NK-92 (cell line): Measurements from ENCODE around the gene COA1.
"Not testable (repeated sequence)": the region's sequence is repeated elsewhere in the genome, so short reads cannot be mapped to it uniquely, and the experiment has no call there.

ENCODE experiments used
- DNase-seq: peaks from one replicate; lab custom pipeline; 2025; ENCODE audit not compliant: unreplicated experiment; lab: John Stamatoyannopoulos, UW

The COA1 gene

DNA sequence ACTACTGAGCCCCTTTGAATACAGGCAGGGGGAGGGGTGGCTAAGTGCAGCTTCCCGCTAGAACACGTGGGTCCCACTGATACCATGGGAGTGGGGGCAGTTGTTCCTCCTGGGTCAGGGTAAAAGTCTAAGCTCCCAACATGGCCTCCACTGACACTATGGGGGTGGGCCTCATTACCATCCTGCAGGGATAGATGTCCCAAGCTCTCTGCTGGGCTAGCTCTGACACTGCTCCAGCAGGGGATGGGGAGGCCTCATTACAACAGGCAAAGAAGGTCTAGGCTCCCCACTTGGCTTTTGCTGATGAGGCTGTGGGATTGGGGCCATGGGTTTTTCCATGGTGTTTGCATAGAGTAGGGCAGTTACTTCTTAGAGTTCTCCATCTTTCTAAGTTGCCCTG, 94.9 kb downstream of the COA1 start:
- DNase-seq, result no peak

DNA sequence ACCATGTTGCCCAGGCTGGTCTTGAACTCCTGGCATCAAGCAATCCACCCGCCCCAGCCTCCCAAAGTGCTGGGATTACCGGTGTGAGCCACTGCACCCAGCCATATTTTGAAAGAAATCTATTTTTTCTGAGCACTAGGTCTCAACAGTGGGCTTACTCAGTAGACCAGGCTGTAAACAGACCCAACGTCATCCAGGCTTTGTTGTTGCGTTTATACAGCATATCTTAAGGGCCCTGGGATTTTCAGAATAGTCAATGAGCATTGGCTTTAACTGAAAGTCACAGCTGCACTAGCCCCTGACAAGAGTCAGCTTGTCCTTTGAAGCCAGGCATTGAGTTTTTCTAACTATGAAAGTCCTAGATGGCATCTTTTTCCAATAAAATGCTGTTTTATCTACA, 96.6 kb downstream of the COA1 start:
- no peak for DNase-seq

DNA sequence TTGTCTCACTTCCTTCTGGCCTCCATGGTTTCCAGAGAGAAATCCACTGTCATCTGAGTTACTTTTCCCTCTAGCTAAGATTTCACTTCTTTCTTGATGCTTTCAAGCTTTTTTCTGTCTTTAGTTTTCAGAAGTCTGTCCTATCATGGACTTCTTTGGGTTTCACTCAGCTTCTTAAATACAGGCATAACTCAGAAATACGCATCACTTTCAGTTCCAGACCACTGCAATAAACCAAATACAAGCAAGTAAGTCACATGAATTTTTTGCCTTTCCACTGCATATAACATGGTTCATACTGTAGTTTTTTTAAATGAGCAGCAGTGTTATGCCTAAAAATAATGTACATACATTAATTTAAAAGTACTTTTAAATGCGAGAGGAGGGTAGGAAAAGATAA, 97.8 kb downstream of the COA1 start:
- no peak for DNase-seq

DNA sequence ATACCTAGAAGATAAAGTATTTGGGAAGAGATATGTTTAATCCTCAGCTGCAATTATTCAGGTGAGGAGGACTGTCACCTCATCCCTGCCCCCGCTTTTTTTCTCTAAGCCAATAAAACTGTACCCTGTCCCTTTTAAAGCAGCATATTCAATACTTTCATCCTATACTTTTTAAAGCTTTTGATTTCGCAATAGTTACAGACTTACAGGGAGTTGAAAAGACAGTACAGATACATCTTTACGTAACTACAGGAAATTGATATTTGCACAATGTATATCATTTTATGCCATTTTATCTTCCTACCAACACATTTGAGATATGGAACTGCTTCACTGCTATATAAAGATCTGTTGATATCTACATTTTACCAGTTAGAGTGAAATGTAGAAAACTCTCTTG, 98.8 kb downstream of the COA1 start:
- no peak for DNase-seq

DNA sequence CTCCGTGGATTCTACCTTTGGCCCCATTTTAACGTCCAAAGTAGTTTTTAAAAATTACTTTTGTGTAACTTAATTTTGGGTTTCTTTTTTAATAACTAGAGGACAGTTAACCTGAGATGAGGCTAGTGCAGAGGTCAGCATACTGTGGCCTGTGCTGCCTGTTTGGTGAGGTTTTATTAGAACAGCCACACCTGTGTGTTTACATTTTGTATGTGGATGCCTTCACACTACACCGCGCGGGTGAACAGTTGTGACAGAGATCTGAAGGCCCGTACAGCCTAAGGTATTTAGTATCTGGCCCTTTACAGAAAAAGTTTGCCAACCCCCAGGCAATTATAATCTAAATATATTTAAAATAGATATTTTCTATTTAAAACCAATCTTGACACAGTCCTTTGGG, 99.5 kb downstream of the COA1 start:
- DNase-seq, result no peak

DNA sequence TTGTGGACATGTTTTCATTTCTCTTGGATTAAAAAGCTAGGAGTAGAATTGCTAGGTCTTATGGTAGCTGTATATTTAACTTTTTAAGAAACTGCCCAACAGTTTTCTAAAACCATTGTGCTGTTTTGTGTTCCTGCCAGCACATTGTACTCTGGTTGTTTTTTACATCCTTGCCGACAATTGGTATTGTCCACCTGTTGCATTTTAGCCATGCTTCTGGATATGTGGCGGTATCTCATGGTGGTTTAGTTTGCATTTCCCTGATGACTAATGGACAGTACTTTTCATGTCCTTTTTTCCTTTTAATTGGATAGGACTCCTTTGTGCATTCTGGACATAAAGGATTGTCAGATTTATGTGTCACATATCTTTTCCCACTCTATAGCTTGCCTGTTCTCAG, 100.9 kb downstream of the COA1 start:
- DNase-seq, result no peak

DNA sequence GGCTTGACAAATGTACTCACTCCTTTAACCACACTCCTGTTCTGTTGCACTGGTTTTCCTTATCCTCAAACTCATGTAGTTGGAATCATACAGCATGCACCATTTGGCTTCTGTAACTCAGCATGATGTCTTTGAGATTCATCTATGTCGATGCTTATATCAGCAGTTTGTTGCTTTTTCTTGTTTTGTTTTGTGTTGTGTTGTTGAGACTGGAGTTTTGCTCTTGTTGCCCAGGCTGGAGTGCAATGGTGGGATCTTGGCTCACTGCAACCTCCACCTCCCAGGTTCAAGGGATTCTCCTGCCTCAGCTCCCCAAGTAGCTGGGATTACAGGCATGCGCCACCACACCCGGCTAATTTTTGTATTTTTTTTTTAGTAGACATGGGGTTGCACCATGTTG, 101.5 kb downstream of the COA1 start:
- not testable (repeated sequence) for DNase-seq

DNA sequence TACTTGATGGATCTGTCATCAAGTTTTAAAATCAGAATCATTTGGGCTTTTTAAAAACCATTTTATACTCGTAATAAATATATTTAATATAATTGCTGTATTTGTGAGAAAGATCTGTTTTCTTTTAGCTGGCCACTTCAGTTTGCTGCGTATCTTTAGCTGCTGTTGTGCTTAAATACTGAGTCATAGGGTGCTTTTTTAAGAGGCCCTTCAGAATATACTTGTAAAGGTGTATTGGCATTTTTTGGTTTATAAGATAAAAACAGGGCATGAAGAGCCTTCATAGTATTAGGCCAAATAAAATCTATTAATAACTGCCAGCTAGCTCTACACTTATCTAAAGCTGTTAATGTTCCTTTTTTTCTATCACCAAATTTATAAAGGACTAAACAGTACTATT, 102.6 kb downstream of the COA1 start:
- DNase-seq, result no peak

DNA sequence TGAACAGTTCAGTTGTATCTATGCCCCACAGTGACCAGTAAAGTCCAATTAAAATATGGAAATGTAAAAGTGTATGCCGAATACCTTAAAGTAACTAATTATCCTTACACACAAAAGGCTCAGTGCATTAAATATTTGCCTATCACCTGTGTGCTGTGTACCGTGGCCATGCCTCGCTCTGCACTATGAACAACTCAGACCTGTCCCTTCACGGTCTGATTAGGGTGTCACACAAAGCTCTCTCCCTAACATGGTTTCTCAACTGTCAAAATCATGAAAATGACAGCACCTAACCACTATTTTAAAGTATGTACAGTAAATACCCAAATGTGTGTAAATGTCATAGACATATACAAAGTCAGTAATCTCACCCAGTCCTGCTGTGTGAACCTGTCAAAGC, 103.3 kb downstream of the COA1 start:
- DNase-seq, result no peak

DNA sequence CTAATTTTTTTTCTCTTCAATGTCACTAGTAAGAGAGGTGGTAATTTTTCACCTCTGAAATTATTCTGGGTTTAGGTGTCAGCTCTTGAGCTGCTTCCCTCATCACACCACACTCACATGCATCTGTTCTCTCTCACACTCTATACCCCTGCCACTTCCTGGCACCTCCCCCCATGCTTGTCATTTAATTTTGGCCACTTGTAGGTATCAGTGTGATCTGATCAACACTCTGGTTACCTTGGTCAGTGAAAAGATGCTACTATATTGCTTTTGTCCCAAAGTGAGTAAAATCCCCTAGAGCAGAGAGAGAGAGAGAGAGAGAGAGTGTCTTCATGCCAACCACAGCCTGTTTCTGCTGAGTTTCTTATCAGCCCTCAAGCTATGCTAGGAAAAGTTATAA, 103.9 kb downstream of the COA1 start:
- no peak for DNase-seq

DNA sequence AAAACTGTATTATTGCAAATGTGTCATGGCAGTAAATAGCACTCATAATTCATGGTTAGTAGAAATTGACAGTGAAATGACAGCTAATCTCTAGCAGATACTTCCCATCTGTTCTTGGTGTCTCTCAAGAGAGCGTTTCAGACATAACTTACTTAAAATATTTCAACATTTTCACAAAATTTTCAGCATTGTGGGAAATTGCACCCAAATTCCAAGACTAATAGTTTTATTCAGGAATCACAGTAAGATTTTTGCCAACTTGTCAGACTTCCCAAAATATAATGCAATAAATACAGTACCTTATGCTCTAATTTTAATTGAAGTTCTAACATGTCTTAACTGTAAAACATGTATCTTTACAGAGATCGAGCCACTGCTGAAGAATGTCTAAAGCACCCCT, 105.2 kb downstream of the COA1 start:
- DNase-seq, result no peak

DNA sequence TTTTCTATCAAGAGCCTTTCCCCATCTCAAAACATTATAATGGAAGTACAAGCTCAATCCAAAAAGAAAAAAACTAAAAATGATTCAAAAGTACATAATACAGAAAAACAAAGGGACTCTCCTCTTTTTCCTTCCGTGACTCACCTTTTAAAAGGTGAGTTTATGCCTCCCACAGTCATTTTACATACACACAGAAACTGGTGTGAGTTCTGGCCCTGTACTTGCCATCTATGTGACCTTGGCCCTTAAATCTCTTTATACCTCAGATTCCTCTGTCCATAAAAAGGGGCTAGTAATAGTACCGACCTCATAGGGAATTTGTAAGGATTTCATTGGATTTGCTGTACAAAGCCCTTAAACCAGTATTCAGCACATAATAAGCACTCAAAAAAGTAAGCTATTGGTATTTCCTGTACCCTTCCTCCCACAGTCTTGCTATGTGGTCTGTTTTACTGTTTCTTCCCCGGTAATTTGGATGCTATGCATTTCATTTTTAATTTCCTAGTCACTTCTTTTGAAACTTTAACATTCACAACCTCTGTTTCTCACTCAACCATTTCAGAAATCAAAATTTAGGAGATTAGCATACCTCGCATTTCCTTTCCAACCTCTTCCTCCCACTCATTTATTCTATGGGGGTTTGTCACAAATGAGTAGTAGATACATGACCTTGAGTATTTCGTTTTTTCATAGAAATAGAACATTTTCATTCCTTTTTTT, 107.4 kb downstream of the COA1 start:
- no peak for DNase-seq

DNA sequence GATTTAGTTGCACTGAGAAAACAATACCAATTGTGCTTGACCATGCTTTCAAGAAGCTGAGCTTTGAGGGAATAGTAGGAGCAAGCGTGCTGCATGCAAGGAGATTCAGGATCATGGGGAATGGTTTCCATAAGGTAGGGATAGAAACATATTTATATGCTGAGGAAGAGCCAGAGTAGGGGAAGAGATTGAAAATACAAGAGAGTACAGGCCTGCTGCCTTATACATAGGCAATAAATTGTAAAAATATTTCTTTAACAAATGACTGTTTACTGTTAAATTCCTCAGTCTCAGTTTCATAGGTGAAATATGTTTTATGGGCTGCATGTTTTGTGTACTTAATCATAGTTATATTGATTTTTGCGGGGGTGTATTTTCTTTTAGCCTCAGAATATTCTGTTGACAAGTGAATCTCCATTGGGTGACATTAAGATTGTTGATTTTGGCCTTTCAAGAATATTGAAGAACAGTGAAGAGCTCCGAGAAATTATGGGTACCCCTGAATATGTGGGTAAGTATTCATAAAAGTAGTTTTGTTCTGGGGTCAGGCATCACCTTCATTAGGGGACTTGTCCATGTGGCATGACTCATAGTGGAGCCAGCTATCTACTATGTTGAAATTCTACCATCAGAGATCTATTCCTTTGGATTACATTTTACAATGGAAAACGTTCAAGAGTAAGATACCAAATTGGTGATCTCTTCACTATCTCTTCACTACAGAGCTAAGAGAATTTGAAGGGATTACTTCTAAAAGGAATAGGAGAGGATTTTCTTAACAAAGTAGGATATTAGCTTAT, 109.9 kb downstream of the COA1 start:
- no peak for DNase-seq

DNA sequence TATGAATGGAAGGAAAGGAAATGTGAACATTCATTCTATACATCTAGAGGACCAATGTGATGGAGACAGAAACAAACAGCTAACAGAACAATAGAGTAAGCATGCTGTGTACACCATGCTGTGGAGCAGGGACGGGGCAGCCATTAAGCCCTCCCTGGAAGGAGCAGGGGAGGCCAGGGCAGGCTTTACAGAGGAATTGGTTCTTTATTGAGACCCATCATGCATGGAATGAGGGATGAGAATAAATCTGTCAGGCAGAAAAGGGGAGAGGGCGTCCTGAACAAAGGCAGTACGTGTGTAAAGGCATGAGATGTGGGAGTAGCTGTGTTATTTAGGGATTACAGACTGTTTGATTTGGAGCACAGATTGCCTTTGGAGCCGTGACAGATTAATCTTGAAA, 111.2 kb downstream of the COA1 start:
- no peak for DNase-seq

DNA sequence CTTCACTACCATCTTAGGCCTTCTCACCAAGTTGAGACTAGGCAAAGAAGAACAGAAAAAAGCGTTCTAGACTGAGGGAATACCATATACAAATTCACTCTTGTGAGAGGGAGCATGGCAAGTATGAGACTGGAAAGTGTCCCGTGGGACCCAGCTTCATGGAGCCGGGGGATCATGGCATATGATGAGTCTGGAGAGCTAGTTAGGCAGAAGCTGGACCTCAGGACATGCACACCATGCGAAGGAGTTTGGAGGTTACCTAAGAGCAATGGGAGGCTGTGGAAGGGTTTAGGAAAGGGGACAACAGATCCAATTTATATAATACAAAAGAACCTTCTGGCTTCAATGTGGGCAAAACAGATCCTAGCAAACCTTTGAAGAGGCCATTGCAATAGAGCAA, 112.3 kb downstream of the COA1 start:
- DNase-seq, result no peak

DNA sequence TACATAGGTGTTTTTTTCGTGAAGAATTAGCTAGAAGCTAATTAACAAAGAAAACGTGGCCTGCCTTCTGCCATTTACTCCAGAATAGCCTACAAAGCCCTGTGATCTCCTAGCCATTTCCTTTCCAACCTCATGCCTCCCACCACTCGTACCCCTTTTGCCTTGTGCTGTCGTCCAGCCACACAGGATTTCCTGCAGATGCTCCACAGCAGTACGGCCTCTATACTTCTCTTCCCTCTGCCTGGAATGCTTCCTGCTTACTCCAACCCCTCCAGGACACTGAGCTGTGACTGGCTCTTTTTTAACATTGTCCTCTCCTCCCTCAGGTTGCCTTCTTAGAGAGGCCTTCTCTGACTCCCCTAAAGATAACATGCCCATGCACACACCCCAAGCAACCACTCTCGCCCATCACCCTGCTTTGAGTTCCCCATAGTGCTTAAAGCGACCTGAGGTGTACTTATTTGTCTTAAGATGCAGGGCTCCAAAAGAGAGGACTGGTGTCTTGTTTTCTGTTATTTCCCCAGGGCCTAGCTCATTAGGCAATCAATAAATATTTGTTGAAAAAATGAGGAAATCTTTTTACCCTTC, 113.7 kb downstream of the COA1 start:
- DNase-seq, result no peak

DNA sequence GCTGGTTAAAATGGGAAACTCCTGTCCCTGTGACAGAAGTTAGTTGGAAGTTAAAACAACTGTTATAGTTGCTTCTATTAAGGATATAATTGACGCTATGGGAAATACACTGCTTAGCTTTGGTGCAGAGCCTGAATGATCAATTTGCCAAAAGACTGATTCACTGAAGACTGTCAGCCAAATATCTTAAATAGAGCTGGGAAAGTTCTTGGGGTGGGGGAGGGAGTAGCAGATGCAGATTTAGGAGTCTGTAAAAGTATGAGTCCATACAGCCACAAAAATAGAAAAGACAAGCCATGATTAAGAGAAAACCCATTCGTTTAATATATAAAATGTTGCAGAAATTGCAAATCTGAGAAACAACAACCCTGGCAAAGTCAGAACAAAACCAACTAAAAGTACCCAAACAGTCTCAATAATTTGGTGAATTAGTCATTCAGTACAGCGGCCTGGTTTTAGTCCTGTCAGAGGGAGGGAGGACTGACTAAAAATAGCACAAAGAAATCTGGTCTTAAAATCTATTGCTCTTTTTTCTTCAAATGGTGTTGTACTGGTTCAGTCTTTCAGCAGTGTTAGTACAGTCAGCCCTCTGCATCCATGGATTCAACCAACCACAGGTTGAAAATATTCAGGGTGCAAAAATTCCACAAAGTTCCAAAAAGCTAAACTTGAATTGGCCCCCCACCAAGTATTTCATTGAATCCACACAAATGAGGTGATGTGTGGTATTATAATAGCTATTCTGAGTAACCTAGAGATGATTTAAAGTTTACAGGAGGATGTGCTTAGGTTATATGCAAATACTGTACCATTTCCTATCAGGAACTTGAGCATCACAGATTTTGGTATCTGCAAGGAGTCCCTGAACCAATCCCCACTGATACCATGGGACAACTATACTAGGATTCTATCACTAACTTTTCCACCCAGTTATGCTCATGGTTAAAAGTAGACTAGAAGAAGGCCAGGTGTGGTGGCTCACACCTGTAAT, 116.4 kb downstream of the COA1 start:
- no peak for DNase-seq

DNA sequence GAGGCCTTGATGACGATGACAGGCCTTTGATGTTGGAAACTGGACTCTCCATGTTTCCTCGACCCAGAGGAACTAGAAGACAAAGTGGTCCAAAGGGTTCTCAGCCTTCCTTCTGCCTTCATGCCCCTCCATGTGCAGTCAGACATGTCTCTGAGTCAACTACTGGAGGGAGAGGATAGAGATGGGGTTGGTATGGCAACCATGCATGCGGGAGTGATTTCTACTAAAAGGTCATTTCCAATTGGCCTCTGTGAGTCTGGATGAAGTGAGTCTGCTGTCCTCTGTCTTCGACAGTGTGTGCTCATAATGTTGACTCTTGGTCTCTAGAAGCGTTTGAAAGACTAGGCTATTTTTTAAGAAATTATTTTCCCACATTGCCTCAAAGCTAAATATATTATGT, 117.2 kb downstream of the COA1 start:
- DNase-seq, result no peak

DNA sequence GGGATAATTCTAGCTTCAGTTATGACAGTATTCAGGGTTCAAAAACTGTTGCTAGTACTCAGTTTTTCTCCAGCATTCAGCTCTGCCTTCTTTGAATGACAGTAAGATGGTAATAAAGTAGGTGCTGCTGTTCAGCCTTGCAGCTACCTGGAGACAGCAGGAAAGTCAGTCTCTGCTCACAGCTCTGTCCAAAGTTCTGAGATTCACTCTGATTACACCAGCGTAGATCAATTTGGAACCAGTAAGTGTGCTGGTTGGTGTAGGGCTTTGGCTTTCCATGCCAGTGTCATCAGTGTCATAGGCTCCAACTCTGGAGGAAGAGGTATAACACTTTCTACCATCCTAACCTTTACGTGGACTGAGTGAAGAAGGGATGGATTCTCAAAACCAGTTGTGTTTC, 120.2 kb downstream of the COA1 start:
- no peak for DNase-seq

DNA sequence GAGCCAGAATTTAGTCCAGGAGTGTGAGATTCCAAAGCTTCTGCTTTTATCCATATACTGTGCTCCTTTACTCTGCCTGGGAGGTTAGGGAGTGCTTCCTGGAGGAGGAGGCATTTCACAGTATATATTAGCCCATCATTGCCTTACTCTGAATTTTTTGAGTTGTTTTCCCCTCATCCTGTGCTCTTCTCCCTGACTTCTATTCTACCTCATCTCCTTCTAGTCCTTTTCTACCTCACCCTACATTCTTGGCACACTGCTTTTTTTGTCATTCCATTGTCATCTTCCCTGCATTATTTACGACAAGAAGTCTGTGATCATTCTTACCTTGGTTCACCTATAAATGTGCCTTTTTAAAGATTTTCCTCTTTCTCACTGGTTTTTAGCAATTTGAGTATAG, 125.1 kb downstream of the COA1 start:
- DNase-seq, result no peak

DNA sequence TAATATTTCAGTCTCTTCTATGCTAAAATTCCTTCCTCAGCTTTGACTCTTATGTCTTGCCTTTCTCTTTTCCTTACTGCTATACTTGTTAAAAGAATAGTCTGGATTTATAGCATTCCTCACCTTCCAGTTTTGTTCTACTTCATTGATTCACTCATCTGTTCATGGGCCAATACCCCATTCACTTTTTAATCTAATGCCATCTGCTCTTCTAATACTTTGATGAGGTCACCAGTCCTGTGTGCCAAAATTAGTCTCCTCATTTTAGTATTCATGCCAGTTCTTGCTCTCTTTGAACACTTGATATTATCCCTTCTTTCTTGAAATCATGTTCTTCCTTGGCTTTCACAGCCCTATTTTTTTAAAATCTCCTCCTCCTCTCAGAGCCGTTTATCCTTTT, 127.1 kb downstream of the COA1 start:
- no peak for DNase-seq
